ENCODE results near the gene NPIPB6.

DNA sequence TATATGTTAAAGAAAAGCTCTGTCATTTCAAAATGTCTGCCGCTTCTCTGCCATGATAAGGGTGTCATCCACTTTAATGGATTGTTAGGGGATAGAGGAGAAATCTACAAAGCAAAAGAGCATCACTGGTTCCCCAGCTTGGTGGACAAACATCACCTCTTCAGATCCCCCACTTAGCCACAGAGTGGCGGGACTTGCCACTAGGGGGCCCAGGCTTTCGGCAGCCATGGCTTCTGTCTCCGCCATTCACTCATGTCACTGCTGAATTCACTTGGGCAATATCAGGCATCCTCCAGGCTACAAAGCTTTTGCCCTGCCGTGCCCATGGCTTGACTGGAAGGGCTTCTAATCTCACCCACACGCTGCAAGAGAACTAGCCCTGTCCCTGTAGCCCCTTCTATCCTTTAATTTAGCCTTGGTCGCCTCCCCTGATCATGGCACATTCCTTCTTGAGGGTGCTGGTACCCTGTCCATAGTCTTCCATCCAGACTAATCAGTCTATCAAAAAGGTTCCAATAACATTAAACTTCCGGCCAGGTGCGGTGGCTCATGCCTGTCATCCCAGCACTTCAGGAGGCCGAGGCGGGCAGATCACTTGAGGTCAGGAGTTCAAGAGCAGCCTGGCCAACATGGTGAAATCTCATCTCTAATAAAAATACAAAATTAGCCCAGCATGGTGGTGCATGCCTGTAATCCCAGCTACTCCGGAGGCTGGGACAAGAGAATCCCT is 36.3 kb downstream of the NPIPB6 start:
- TF ChIP-seq, protein P1, sequence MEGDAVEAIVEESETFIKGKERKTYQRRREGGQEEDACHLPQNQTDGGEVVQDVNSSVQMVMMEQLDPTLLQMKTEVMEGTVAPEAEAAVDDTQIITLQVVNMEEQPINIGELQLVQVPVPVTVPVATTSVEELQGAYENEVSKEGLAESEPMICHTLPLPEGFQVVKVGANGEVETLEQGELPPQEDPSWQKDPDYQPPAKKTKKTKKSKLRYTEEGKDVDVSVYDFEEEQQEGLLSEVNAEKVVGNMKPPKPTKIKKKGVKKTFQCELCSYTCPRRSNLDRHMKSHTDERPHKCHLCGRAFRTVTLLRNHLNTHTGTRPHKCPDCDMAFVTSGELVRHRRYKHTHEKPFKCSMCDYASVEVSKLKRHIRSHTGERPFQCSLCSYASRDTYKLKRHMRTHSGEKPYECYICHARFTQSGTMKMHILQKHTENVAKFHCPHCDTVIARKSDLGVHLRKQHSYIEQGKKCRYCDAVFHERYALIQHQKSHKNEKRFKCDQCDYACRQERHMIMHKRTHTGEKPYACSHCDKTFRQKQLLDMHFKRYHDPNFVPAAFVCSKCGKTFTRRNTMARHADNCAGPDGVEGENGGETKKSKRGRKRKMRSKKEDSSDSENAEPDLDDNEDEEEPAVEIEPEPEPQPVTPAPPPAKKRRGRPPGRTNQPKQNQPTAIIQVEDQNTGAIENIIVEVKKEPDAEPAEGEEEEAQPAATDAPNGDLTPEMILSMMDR (IDR thresholded peaks at IDR 0.05), result peak; percentile 31 to 81 (median 64)
- TF ChIP-seq POLR2A (IDR thresholded peaks at IDR 0.05), result no peak
